AG08396 (cell line): ENCODE results near the gene ERI2.
"Not testable (repeated sequence)": the region's sequence is repeated elsewhere in the genome, so short reads cannot be mapped to it uniquely, and the experiment has no call there.

Experiments
- DNase-seq: peaks from one replicate; pipeline ENCODE4 v3.0.0; 2012; ENCODE audit warnings: low spot score, mixed read lengths

The ERI2 gene

GRCh38 chr16:20818929-20819585 is 12.8 kb upstream of the ERI2 start:
- no peak for DNase-seq

- no peak for DNase-seq
Measured at GRCh38 chr16:20814784-20815183, 8.5 kb upstream of the ERI2 start.

- DNase-seq: no peak
Measured at GRCh38 chr16:20812510-20812909, 6.2 kb upstream of the ERI2 start.

- no peak for DNase-seq
Measured at GRCh38 chr16:20811889-20812439, 5.7 kb upstream of the ERI2 start.

DNA sequence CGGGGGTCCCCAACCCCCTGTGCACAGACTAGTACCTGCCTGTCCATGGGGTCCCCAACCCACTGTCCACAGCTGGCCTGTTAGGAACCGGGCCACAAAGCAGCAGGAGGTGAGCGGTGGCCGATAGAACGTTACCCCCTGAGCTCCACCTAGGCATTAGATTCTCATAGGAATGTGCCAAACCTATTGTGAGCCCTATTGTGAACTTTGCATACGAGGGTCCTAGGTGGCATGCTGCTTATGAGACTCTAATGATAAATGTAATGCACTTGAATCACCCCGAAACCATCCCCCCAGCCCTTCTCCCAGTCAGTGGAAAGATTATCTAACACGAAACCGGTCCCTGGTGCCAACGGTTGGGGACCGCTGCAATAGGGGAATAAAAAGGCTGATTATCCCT is 1.6 kb upstream of the ERI2 start:
- no peak for DNase-seq

GRCh38 chr16:20805684-20806167 is 546 bp downstream of the ERI2 start:
- DNase-seq: not testable (repeated sequence)

GRCh38 chr16:20803561-20804214 is 2.6 kb downstream of the ERI2 start:
- DNase-seq: no peak

GRCh38 chr16:20803192-20803560 is 3.1 kb downstream of the ERI2 start:
- no peak for DNase-seq

DNA sequence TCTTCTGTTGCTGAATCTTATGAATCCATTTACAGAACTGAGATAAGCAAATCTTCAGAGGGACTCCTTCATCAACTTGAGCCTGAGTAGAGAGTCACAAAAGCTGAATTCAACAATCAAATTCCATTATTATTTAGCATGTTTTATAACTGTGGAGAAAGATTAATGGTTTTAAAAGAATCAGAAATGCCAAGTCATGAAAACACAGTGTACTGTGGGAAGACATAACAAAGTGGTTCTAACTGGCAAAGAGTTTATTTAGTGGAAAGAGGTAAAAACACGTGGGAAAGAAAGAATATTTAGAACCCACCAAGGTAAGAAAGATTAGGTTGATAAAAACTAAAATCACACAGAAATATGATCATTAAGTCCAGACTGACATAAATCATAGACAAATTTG is 5.0 kb downstream of the ERI2 start:
- DNase-seq: no peak

GRCh38 chr16:20799599-20799998 is 6.7 kb downstream of the ERI2 start:
- DNase-seq: peak; percentile 24

DNA sequence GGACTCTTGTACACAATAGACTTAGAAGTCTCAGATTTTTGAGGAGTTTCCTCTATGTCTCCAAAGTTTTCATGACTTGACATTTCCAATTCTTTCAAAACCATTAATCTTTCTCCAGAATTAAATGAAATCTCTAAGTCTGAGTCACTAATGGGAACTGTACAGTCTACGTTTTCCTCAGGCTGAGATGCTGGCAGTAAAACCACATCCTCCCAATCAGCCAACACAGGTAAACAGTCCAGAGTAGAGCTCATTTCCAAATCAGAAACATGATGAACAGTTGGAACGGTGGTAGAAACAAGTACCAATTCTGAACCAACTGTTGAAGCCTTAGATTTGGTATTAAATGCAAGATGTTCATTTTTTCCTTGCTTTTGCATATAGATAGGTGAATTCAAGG is 7.9 kb downstream of the ERI2 start:
- no peak for DNase-seq

DNA sequence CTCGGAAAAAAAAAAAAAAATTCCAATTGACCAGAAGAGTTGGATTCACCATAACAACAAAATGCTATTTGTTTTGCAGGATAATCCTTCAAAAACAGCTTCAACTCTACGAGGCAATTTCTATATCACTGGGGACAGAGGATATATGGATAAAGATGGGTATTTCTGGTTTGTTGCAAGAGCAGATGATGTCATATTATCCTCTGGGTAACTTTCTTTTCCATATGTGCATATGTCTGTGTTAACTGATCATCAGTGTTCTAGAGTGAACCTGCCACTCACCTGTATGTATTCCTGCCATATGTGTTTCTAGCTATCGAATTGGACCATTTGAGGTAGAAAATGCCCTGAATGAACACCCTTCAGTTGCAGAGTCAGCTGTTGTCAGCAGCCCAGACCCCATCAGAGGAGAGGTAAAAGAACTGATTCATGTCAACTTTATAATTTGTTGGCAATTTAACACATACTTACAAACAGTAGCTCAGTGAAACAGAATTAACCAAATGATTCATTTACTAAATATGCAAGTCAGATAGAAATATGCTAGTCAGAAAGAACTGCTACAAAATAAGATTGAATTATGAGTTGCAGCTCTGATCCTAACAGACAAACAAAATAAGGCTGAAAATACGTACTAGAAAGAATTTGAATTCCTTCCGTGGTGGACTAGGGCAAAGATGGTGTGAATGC is 14.2 kb downstream of the ERI2 start:
- no peak for DNase-seq

GRCh38 chr16:20789130-20789529 is 17.1 kb downstream of the ERI2 start:
- DNase-seq: no peak

- DNase-seq: no peak
Measured at GRCh38 chr16:20784204-20784603, 22.1 kb downstream of the ERI2 start.

- no peak for DNase-seq
Measured at GRCh38 chr16:20782470-20782869, 23.8 kb downstream of the ERI2 start.

DNA sequence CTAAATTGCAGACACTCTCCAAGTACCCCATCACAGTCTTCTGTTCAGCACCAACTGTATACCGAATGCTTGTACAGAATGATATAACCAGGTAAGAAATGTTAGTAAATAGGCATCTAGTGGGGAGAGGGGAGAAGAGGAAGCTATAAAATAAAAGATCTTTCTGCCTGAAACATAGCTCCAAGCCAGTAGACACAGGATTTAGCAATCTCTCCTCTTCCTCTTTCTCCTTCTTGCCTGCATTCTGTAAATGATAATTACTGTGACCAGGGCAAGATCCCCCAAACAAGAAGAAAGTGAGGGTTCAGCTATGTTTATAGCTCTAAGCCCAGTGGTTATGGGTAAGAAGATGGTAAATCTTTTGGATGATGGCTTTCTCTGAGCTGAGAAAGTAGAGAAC is 24.6 kb downstream of the ERI2 start:
- no peak for DNase-seq

GRCh38 chr16:20774703-20775362 is 31.4 kb downstream of the ERI2 start:
- DNase-seq: peak; percentile 65

- no peak for DNase-seq
Measured at GRCh38 chr16:20773679-20774078, 32.6 kb downstream of the ERI2 start.

DNA sequence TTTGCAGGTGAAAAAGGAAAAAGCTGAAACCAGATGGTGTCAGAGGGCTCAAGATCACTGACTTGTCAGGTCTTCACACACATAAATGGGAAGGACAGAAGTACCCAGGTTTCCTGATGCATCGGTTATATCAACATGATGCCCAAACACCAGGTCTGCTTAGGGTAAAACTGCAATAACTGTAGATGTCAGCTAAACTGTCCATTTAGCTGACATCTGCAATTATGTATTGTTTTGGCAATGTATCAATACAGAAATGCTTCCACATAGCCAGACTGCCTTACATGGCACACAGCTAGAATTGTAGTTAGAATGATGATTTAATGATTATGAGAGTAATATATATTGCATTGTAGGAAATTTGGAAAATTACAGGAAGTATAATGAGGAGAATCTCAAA is 37.5 kb downstream of the ERI2 start:
- DNase-seq: no peak

DNA sequence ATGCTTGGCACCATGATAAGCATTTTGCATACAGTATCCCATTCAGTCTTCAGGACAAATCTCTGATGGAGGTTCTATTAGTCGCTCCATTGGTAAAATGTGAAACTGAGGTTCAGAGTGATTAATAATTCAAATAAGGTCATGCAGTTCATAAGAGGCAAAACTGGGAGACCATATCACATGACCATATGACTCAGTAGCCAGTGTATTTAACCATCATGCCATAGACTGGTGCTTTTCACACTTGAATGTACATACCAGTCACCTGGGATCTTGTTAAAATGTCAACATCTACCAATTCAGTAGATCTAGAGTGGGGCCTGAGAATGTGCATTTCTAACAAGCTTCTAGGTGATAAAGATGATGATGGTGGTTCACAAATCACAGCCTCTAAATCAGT is 38.2 kb downstream of the ERI2 start:
- DNase-seq: no peak

DNA sequence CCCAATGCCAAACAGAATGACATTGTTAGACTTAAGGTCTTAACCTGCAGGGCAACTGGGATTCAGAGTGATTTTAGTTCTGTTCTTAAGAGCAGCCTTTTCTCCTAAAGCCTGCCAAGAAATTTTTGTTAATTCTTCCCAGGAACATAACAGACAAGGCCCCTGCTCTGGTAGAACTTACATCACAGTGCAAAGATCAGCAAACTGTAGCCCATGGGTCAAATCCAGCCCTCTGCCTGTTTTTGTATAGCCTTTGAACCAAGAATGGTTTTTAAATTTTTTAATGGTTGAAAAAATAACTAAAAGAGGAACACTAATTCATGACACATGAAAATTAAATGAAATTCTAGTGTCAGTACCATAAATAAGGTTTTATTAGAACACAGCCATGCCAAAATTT is 38.7 kb downstream of the ERI2 start:
- no peak for DNase-seq

DNA sequence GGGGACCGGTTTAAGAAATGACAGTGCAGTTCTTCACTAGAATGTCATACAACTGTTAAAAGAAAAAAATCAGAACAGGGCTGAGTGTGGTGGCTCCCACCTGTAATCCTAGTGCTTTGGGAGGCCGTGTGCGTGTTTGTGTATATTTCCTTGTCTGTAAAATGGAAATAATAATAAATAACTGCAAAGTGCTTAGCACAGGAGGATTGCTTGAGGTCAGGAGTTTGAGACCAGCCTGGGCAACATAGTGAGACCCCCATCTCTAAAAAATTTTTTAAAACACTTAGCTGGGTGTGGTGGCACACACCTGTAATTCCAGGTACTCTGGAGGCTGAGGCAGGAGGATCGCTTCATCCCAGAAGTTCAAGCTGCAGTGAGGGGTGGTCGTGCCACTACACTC is 40.0 kb downstream of the ERI2 start:
- DNase-seq: no peak

DNA sequence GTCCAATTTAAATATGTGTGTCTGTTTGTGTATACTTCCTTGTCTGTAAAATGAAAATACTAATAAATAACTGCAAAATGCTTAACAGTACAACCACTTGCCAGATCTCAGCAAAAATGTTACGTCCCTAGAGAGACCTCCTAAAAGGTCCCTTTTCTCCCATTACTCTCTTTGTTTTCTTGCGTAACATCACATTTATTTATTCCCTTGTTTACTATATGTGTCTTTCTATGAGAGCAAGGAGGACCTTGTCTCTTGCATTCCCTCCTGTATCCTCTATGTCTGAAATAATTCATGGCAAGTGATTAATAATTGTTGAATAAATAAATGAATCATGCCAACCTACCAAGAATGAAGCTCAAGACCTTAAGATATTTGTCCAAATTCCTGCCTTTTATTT is 40.5 kb downstream of the ERI2 start:
- DNase-seq: no peak
